HepG2 (cell line): Measurements from ENCODE around the gene OR6S1. TPM values are rescaled to one million over a fixed set of nuclear protein-coding genes. Genes with fewer than 3 reads are reported as not detected.

Experiments
- ARID4A ChIP-seq: sonication (generic); formaldehyde crosslinking; IDR thresholded peaks from 2 replicates; pipeline ENCODE4 v1.5.0; 2020; ENCODE audit warnings: mild to moderate bottlenecking, missing genetic modification reagents, borderline replicate concordance
- CERS6 ChIP-seq: sonication (generic); formaldehyde crosslinking; IDR thresholded peaks from 2 replicates; pipeline ENCODE4 v1.5.0; 2020; ENCODE audit warnings: missing genetic modification reagents
- EP300 ChIP-seq, 3 experiments: sonication (generic) in 1 of 3; formaldehyde crosslinking in 1 of 3; IDR thresholded peaks; 2 replicates each; pipeline versions ENCODE4 v1.5.1 to v1.6.1; 2011 to 2020; ENCODE audit warnings: low read depth in 2 of 3, low read length in 2 of 3, borderline replicate concordance in 1 of 3, improper control_type of control experiment in 1 of 3, mild to moderate bottlenecking in 1 of 3, missing genetic modification reagents in 1 of 3, moderate library complexity in 1 of 3
- FOXA1 ChIP-seq, 2 experiments: fragments of 450-650 bp in 1 of 2; sonication (generic) in 1 of 2; formaldehyde crosslinking in 1 of 2; IDR thresholded peaks; 2 replicates each; pipeline versions ENCODE4 v1.4.0 to v1.6.1; 2016 to 2020; ENCODE audit warnings: missing genetic modification reagents in 1 of 2
- GABPA ChIP-seq, 2 experiments: IDR thresholded peaks; 2 replicates each; pipeline ENCODE4 v1.6.1; 2011 to 2016; ENCODE audit warnings: low read depth in 2 of 2, low read length in 1 of 2, missing biosample characterization in 1 of 2, missing genetic modification characterization in 1 of 2
- GPBP1L1 ChIP-seq: sonication (generic); formaldehyde crosslinking; IDR thresholded peaks from 2 replicates; pipeline ENCODE4 v1.5.0; 2020; ENCODE audit warnings: mild to moderate bottlenecking, missing genetic modification reagents
- KMT2B ChIP-seq: IDR thresholded peaks from 2 replicates; pipeline ENCODE4 v1.6.1; 2016; ENCODE audit warnings: missing genetic modification reagents, missing compliant biosample characterization
- NAIF1 ChIP-seq: sonication (generic); formaldehyde crosslinking; IDR thresholded peaks from 2 replicates; pipeline ENCODE4 v1.5.0; 2020; ENCODE audit warnings: mild to moderate bottlenecking, missing genetic modification reagents, borderline replicate concordance
- RARG ChIP-seq: sonication (generic); formaldehyde crosslinking; IDR thresholded peaks from 2 replicates; pipeline ENCODE4 v1.4.0; 2020; ENCODE audit warnings: low read depth, mild to moderate bottlenecking, missing genetic modification reagents
- RORA ChIP-seq: sonication (generic); formaldehyde crosslinking; IDR thresholded peaks from 2 replicates; pipeline ENCODE4 v1.5.0; 2020; ENCODE audit warnings: mild to moderate bottlenecking, missing genetic modification reagents, moderate library complexity
- SETDB1 ChIP-seq: sonication (generic); formaldehyde crosslinking; IDR thresholded peaks from 2 replicates; pipeline ENCODE4 v1.5.1; 2020; ENCODE audit warnings: missing genetic modification reagents, mild to moderate bottlenecking, borderline replicate concordance
- SRSF1 ChIP-seq: fragments of 200-400 bp; formaldehyde crosslinking; optimal IDR thresholded peaks from 2 replicates; pipeline ENCODE3; 2017; ENCODE audit warnings: mild to moderate bottlenecking, low read depth, low read length, moderate library complexity
- TCF12 ChIP-seq, 2 experiments: fragments of 450-650 bp in 1 of 2; sonication (generic) in 1 of 2; formaldehyde crosslinking in 1 of 2; IDR thresholded peaks; 2 replicates each; pipeline versions ENCODE4 v1.6.1 to v1.8.0; 2017 to 2022; ENCODE audit warnings: antibody characterized with exemption in 1 of 2, mild to moderate bottlenecking in 1 of 2, missing genetic modification reagents in 1 of 2, moderate library complexity in 1 of 2
- ZBTB10 ChIP-seq: sonication (generic); formaldehyde crosslinking; IDR thresholded peaks from 2 replicates; pipeline ENCODE4 v1.4.0; 2020; ENCODE audit warnings: missing genetic modification reagents, borderline replicate concordance
- ZBTB14 ChIP-seq: sonication (generic); formaldehyde crosslinking; IDR thresholded peaks from 2 replicates; pipeline ENCODE4 v1.4.0; 2020; ENCODE audit warnings: missing genetic modification reagents
- ZNF17 ChIP-seq: sonication (generic); formaldehyde crosslinking; IDR thresholded peaks from 2 replicates; pipeline ENCODE4 v1.5.0; 2020; ENCODE audit warnings: mild to moderate bottlenecking, missing genetic modification reagents
- polyA plus RNA-seq, 8 experiments: library from polyadenylated mRNA; depleted of rRNA in 3 of 8; stranded (reverse) in 7 of 8; unstranded in 1 of 8; fragments of >200 nt; fragmentation: Illumina TruSeq in 4 of 8; extraction: Trizol in 4 of 8; gene quantifications; 2 replicates each; pipeline versions ENCODE4 v1.2.1 to v1.2.3, GENCODE V29; 2011 to 2016; ENCODE audit warnings: low read depth in 4 of 8, missing spikeins in 1 of 8, mixed read lengths in 1 of 8; ENCODE audit not compliant: insufficient read depth in 1 of 8
- total RNA-seq, 5 experiments: library from RNA; depleted of rRNA; stranded (reverse); fragments of >200 nt; fragmentation: Illumina TruSeq; extraction: Trizol; gene quantifications; 2 replicates each; pipeline ENCODE4 v1.2.3, GENCODE V29; 2016; ENCODE audit warnings: low read depth in 1 of 5

The OR6S1 gene
- total and polyA plus RNA-seq, 2 of the 13 experiments (the other 11 are each of a cell fraction or from before 2014, with no cell fraction given), result 0.09 TPM; not detected in 1

- TF ChIP-seq GPBP1L1 (CRISPR knock-in tag) (no peak), GABPA (IDR thresholded peaks at IDR 0.05; ENCODE audit: low read depth, low read length) (no peak), GABPA (CRISPR knock-in tag; IDR thresholded peaks at IDR 0.05; ENCODE audit: low read depth) (no peak), SETDB1 (no peak), KMT2B (CRISPR knock-in tag) (0 out of 2 replicates have a peak, but pooled peaks have one; percentile 28), FOXA1 (IDR thresholded peaks at IDR 0.05) (no peak), FOXA1 (CRISPR knock-in tag; IDR thresholded peaks at IDR 0.05) (peak; percentile 6; the same call in 1 of the 2 replicates), TCF12 (IDR thresholded peaks at IDR 0.05) (no peak), TCF12 (CRISPR knock-in tag; IDR thresholded peaks at IDR 0.05) (no peak), ARID4A (CRISPR knock-in tag) (0 out of 2 replicates have a peak, but pooled peaks have one; percentile 31), EP300 (IDR thresholded peaks at IDR 0.05; ENCODE audit: low read depth in 2 of 2, low read length in 2 of 2) (peak in 1 of 2 experiments; percentile 36; a peak in 2 of 4 replicates), EP300 (CRISPR knock-in tag; IDR thresholded peaks at IDR 0.05; ENCODE audit: borderline replicate concordance) (no peak), NAIF1 (CRISPR knock-in tag) (0 out of 2 replicates have a peak, but pooled peaks have one; percentile 5), ZNF17 (CRISPR knock-in tag) (no peak), ZBTB10 (CRISPR knock-in tag) (no peak), ZBTB14 (CRISPR knock-in tag) (no peak), CERS6 (no peak), RARG (CRISPR knock-in tag) (no peak), SRSF1 (no peak), RORA (CRISPR knock-in tag) (no peak)
These were observed 46.8 kb upstream of the OR6S1 start, which contains the start of gene ANG (continued) for GRCh38 chr14:20688167-20688839.
